Lower leg skin (tissue), 4 donors: ENCODE data around the gene KCTD16. TPM values are rescaled to one million over a fixed set of nuclear protein-coding genes. Genes with fewer than 3 reads are reported as not detected.

Experiments
- DNase-seq, 2 donors: peaks; one replicate each; pipeline ENCODE4 v3.0.0-alpha.2; 2019; ENCODE audit warnings: low spot score in 2 of 2
- H3K4me3 ChIP-seq: fragments of 200-600 bp; sonication (generic); 2 replicates; pipeline ENCODE4 v1.5.1; 2017; ENCODE audit warnings: mild to moderate bottlenecking, low read depth; ENCODE audit not compliant: poor library complexity, severe bottlenecking
- CTCF ChIP-seq, 3 donors: fragments of 450-650 bp; IDR thresholded peaks; one replicate each; pipeline ENCODE4 v1.5.1; 2016; ENCODE audit warnings: antibody characterized with exemption in 3 of 3, mild to moderate bottlenecking in 3 of 3, moderate library complexity in 2 of 3
- POLR2A ChIP-seq, 2 donors: fragments of 450-650 bp; IDR thresholded peaks; one replicate each; pipeline ENCODE4 v1.6.1; 2016 to 2017; ENCODE audit warnings: antibody characterized with exemption in 2 of 2, mild to moderate bottlenecking in 1 of 2, moderate library complexity in 1 of 2
- WGBS, 2 donors: methylation state at CpG; one replicate each; pipeline ENCODE4 v1.1.5; 2018; 5-methylcytosine and 5-hydroxymethylcytosine counted together
- intact Hi-C: fragments of 100-400 bp; cut with DNase I; formaldehyde crosslinking; loops from one replicate; pipeline ENCODE4 v1.15.0; 2023; ENCODE audit warnings: low total_unique reads
- total RNA-seq, 4 donors: library from RNA; depleted of rRNA; stranded (reverse); fragments of >200 nt; gene quantifications; one replicate each; pipeline ENCODE4 v1.1.0, GENCODE V29; 2016

KCTD16 gene
- total RNA-seq, 4 donors from 2014 or later, result not detected

GRCh38 chr5:144297081-144297480 lies 126.4 kb downstream of the KCTD16 start:
- H3K4me3 ChIP-seq, result no peak overlapping the region
- DNase-seq, result no peak
- TF ChIP-seq CTCF (IDR thresholded peaks at IDR 0.05), result no peak
- TF ChIP-seq POLR2A (IDR thresholded peaks at IDR 0.05), result no peak
- WGBS, 2 donors, result 68 to 70% methylated on average over 3 of the region's 3 CpGs
- intact Hi-C loops, result no loop called here

GRCh38 chr5:144298658-144299057 lies 128.0 kb downstream of the KCTD16 start:
- no peak for DNase-seq
- no peak overlapping the region for H3K4me3 ChIP-seq
- WGBS, 2 donors, result 78 to 82% methylated on average over 3 of the region's 3 CpGs
- intact Hi-C loops, result no loop called here
- no peak for TF ChIP-seq CTCF (IDR thresholded peaks at IDR 0.05)

- H3K4me3 ChIP-seq, result no peak overlapping the region
- intact Hi-C loops, result no loop called here
- DNase-seq, result no peak
- WGBS, 2 donors, result 71 to 86% methylated on average over 3 of the region's 3 CpGs
- no peak for TF ChIP-seq CTCF (IDR thresholded peaks at IDR 0.05)
Measured at GRCh38 chr5:144304688-144305087, 134.0 kb downstream of the KCTD16 start.

GRCh38 chr5:144307736-144308135 lies 137.1 kb downstream of the KCTD16 start:
- TF ChIP-seq CTCF (IDR thresholded peaks at IDR 0.05) (no peak), POLR2A (IDR thresholded peaks at IDR 0.05) (no peak)
- DNase-seq, result no peak
- WGBS, 2 donors, result 61 to 62% methylated on average over 4 of the region's 4 CpGs
- H3K4me3 ChIP-seq, result no peak overlapping the region
- intact Hi-C loops, result no loop called here

- intact Hi-C loops, result no loop called here
- no peak for TF ChIP-seq POLR2A (IDR thresholded peaks at IDR 0.05)
- no peak for TF ChIP-seq CTCF (IDR thresholded peaks at IDR 0.05)
- WGBS, 2 donors, result 80 to 90% methylated on average over 5 of the region's 5 CpGs
- no peak overlapping the region for H3K4me3 ChIP-seq
- no peak for DNase-seq
Measured at GRCh38 chr5:144308174-144308573, 137.5 kb downstream of the KCTD16 start.

- intact Hi-C loops, result no loop called here
- WGBS, 2 donors, result 49 to 55% methylated on average over 5 of the region's 5 CpGs
- no peak overlapping the region for H3K4me3 ChIP-seq
- TF ChIP-seq POLR2A (IDR thresholded peaks at IDR 0.05) (no peak), CTCF (IDR thresholded peaks at IDR 0.05) (no peak)
- DNase-seq, result no peak
Measured at GRCh38 chr5:144308906-144309670, 138.4 kb downstream of the KCTD16 start.
